Upper lobe of right lung (tissue), 1 donor: Measurements from ENCODE around the gene PRR18. TPM values are rescaled to one million over a fixed set of nuclear protein-coding genes. Genes with fewer than 3 reads are reported as not detected.

Experiments used
- ATAC-seq: fragments of 200-7000 bp; cut with Tn5 transposase; one replicate; pipeline ENCODE4 v1.9.1; 2020; ENCODE audit warnings: mild to moderate bottlenecking, moderate library complexity
- DNase-seq: peaks from one replicate; pipeline ENCODE4 v3.0.0-alpha.2; 2020
- H3K27ac ChIP-seq: fragments of 200-600 bp; one replicate; pipeline ENCODE4 v1.8.0; 2022
- H3K27me3 ChIP-seq: fragments of 200-600 bp; one replicate; pipeline ENCODE4 v1.8.0; 2022; ENCODE audit warnings: mild to moderate bottlenecking
- H3K36me3 ChIP-seq: fragments of 200-600 bp; one replicate; pipeline ENCODE4 v1.8.0; 2022
- H3K4me1 ChIP-seq: fragments of 200-600 bp; one replicate; pipeline ENCODE4 v1.8.0; 2022
- H3K4me3 ChIP-seq: fragments of 200-600 bp; one replicate; pipeline ENCODE4 v1.8.0; 2022; ENCODE audit warnings: mild to moderate bottlenecking
- H3K9me3 ChIP-seq: fragments of 200-600 bp; one replicate; pipeline ENCODE4 v1.8.0; 2022
- intact Hi-C: fragments of 100-400 bp; cut with DNase I; formaldehyde crosslinking; loops from one replicate; pipeline ENCODE4 v1.11.0; 2022
- total RNA-seq: library from RNA; stranded (reverse); fragmentation: NEBNext Ultra II Directional; extraction: Animal tissue kit (Norgen Biotek cat#: 25700); gene quantifications from one replicate; pipeline ENCODE4 v1.2.1, GENCODE V29; 2021
- TF ChIP-seq, protein P1 (sequence below): fragments of 200-600 bp; IDR thresholded peaks from one replicate; pipeline ENCODE4 v1.8.0; 2022; ENCODE audit warnings: antibody characterized with exemption
- donor health status: DM: no; HTN: yes; CAD: no; lungs with severe emphysema.

PRR18 gene
- total RNA-seq, 1 donor from 2014 or later, result not detected

GRCh38 chr6:166300357-166300987, 7.7 kb downstream of the PRR18 start:
- Histone ChIP-seq H3K9me3 (no peaks in the 10 kb centered on the region), H3K27ac (no peak overlapping the region), H3K4me3 (no peak overlapping the region), H3K36me3 (no peaks in the 10 kb centered on the region), H3K27me3 (peaks cover 32% of the 10 kb centered on the region), H3K4me1 (no peaks in the 10 kb centered on the region)
- intact Hi-C loops, result no loop called here
- no peak for DNase-seq
- no peak for ATAC-seq
- TF ChIP-seq, protein P1, sequence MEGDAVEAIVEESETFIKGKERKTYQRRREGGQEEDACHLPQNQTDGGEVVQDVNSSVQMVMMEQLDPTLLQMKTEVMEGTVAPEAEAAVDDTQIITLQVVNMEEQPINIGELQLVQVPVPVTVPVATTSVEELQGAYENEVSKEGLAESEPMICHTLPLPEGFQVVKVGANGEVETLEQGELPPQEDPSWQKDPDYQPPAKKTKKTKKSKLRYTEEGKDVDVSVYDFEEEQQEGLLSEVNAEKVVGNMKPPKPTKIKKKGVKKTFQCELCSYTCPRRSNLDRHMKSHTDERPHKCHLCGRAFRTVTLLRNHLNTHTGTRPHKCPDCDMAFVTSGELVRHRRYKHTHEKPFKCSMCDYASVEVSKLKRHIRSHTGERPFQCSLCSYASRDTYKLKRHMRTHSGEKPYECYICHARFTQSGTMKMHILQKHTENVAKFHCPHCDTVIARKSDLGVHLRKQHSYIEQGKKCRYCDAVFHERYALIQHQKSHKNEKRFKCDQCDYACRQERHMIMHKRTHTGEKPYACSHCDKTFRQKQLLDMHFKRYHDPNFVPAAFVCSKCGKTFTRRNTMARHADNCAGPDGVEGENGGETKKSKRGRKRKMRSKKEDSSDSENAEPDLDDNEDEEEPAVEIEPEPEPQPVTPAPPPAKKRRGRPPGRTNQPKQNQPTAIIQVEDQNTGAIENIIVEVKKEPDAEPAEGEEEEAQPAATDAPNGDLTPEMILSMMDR, result no peak

DNA sequence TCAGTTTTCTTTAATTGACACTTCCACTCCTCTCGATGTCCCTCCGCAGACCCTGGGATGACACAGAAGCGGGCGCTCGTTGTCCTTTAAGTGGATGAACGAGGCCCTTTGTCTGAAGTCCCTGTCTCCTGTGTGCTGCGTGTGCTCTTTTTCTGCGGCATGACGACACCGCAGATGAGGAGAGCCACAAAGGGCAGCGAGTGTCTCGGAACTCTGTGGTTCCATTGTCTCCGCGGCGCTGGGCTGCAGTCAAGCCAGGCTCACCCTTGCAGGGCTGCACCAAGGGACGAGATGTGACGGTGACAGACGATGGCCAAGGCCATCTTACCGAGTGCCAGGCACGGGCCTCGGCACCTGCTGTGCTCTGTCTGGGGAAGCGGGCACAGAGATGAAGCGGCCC, 10.6 kb downstream of the PRR18 start:
- TF ChIP-seq, protein P1, result no peak
- DNase-seq, result no peak
- no peak overlapping the region for H3K4me3 ChIP-seq
- no peaks in the 10 kb centered on the region for H3K36me3 ChIP-seq
- no peaks in the 10 kb centered on the region for H3K9me3 ChIP-seq
- H3K4me1 ChIP-seq, result no peaks in the 10 kb centered on the region
- peaks cover 17% of the 10 kb centered on the region for H3K27me3 ChIP-seq
- ATAC-seq, result no peak
- no peak overlapping the region for H3K27ac ChIP-seq
- intact Hi-C loops, result no loop called here

DNA sequence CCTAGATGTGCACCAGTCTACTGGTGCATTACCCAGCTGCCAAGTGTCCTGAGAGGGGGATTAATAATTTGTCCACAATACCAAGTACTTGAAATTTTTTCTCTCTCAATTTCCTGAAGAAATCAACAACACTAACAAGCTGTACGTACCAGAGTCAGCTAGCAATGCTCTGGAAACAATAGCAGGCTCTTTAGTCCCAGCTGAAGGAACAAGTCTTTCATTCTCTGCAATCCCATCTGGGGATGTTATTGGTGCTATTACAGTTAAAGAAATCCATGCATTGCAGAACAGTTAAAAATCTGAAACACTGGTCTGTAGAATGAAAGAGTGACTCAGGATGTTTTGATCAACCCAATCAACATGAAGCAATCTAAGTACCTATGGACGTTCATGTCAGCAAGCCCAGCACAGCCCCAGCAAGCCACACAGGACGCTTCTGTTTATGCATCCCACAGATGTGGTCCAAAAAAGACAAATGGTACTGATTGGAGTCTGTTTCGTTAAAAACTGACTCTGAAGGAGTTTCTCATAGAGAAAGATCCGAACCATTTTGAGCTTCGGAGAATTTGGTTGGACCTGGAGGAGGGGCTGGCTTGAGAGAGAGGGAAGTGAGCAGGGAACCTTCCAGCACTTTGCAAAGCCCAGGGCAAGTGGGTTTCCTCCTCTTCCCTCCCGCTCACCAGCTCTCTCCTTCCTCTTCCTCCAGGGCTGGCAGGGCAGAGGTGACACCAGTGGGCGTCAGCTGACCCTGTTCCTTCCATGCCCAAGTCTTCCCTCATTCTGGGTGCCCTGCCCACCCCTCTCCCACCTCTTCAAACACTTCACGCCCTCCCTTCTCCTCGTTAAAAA, 11.9 kb downstream of the PRR18 start:
- TF ChIP-seq, protein P1, result no peak
- ATAC-seq (peak; percentile 57), DNase-seq (no peak)
- Histone ChIP-seq H3K4me3 (no peak overlapping the region), H3K36me3 (no peaks in the 10 kb centered on the region), H3K9me3 (no peaks in the 10 kb centered on the region), H3K27ac (no peak overlapping the region), H3K27me3 (peaks cover 20% of the 10 kb centered on the region), H3K4me1 (no peaks in the 10 kb centered on the region)
- intact Hi-C loops, result no loop called here

DNA sequence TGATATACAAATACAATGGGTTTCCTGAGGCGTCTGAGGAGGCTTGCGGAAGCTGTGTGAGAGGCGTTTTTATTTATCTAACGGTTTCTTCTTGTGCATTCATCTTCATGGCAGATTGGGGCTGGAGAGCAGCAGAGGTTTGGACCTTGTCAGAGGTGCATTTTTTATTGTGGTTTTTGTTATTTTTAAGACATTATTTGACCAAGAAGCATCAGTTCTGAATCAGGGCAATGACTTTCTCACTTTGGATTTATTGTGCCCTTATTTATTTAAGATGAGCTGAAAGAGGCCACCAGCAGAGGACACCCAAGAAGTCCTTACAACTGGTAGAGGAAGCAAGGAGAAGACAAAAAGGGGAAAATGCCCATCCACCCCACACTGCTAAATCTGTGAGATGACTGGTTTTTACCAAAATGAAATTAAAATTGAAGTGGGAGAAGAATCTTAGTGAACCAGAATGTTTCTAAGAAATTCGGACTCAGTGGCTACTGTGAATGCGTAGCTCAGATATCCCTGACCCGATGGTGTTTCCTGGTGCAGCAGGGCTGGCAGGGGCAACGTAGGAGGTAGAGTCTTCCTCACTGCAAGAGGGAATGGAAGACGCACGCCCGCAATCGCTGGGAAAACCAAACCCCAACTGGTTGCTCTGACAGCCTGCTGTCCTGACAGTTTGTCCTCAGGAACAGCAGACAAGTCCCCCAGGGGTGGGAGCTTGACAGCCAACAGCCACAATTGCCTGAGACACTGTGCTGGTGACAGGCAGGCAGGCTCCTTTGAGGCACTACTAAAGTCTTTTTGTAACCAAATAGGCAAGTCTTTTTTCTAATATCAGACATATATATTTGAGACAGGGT, 14.2 kb downstream of the PRR18 start:
- intact Hi-C loops, result no loop called here
- H3K9me3 ChIP-seq, result no peaks in the 10 kb centered on the region
- H3K4me1 ChIP-seq, result no peaks in the 10 kb centered on the region
- no peaks in the 10 kb centered on the region for H3K36me3 ChIP-seq
- TF ChIP-seq, protein P1, result no peak
- ATAC-seq (no peak), DNase-seq (no peak)
- peaks cover 20% of the 10 kb centered on the region for H3K27me3 ChIP-seq
- no peak overlapping the region for H3K27ac ChIP-seq
- H3K4me3 ChIP-seq, result no peak overlapping the region

DNA sequence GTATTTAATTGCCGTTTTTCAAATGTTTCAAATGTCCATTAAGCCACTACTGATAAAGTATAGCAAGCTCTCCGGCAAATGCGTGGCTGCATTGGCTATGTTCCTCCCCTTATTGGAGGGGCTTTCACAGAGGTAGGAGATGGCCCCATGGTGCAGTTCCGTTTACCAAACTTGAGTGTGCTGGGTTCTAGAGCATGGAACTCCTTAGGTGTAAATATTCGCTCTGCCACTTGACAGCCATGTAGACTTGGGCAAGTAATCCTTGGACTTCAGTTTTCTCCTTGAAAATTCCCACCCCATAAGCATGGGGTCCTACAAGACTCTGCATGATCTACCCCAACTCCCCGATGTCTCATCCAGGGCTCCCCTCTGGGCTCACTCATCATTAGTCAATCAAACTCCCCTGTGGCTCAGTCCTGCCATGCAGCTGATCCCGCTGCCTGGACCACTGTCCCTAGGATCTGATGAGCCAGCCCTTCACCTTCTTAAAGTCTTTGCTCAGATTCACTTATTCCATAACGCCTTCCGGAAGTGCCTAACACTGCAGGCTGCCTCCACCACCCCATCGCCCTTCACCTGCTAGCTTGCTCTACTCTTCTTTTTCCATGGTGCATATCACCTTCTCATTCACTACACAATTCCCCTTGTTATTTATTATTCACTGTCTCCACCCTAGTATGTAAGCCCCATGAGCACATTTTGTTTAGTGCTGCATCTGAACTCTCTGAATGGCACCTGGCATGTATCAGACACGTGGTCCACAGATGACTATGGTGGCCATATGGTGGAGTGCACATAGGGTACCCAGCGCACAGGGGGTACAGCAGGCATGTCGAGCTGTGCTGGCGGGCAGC, 18.8 kb downstream of the PRR18 start:
- Histone ChIP-seq H3K4me3 (no peak overlapping the region), H3K27me3 (peaks cover 10% of the 10 kb centered on the region), H3K4me1 (no peaks in the 10 kb centered on the region), H3K9me3 (no peaks in the 10 kb centered on the region), H3K27ac (no peak overlapping the region), H3K36me3 (no peaks in the 10 kb centered on the region)
- ATAC-seq (peak; percentile 40), DNase-seq (no peak)
- intact Hi-C loops, result no loop called here
- TF ChIP-seq, protein P1, result no peak
